ENCODE results near the gene SCGB1A1. TPM values are rescaled to one million over a fixed set of nuclear protein-coding genes. Genes with fewer than 3 reads are reported as not detected.

The SCGB1A1 gene
- polyA plus RNA-seq, 1 donor from 2014 or later: not detected

GRCh38 chr11:62472063-62472884 is 53.4 kb downstream of the SCGB1A1 start:
- H3K4me3 ChIP-seq (ENCODE audit: low read length): no peak overlapping the region
- H3K9me2 ChIP-seq (ENCODE audit: insufficient read depth, low read length): no peaks in the 10 kb centered on the region
- H2AFZ ChIP-seq (ENCODE audit: low read depth, low read length): no peak overlapping the region
- H3F3A ChIP-seq (ENCODE audit: insufficient read depth, low read length, poor library complexity, severe bottlenecking): no peaks in the 10 kb centered on the region
- no peaks in the 10 kb centered on the region for H4K20me1 ChIP-seq (ENCODE audit: insufficient read depth)
- no peaks in the 10 kb centered on the region for H3K36me3 ChIP-seq (ENCODE audit: insufficient read depth, low read length)
- no peaks in the 10 kb centered on the region for H3K27me3 ChIP-seq (ENCODE audit: insufficient read depth, low read depth, low read length)
- H3K4me2 ChIP-seq (ENCODE audit: low read length): no peak overlapping the region
- no peak overlapping the region for H3K9ac ChIP-seq (ENCODE audit: low read length)
- no peaks in the 10 kb centered on the region for H3K79me2 ChIP-seq (replicated peaks; ENCODE audit: insufficient read depth, low read length)
- no peak for TF ChIP-seq EZH2 (IDR thresholded peaks at IDR 0.05; ENCODE audit: borderline replicate concordance, insufficient read depth, low read length, poor library complexity, severe bottlenecking)
- no peak for TF ChIP-seq POLR2AphosphoS5 (IDR thresholded peaks at IDR 0.05)
- TF ChIP-seq MXI1 (conservative IDR thresholded peaks at IDR 0.05; ENCODE audit: poor library complexity, severe bottlenecking): no peak
- no peak for TF ChIP-seq EP300 (conservative IDR thresholded peaks at IDR 0.05; ENCODE audit: poor library complexity, severe bottlenecking)
- TF ChIP-seq RAD21 (conservative IDR thresholded peaks at IDR 0.05): no peak
- TF ChIP-seq TAF1 (IDR thresholded peaks at IDR 0.05; ENCODE audit: low read depth): no peak
- TF ChIP-seq CTCF (IDR thresholded peaks at IDR 0.05; ENCODE audit: poor library complexity, severe bottlenecking): no peak
- no peak for TF ChIP-seq REST (IDR thresholded peaks at IDR 0.05; ENCODE audit: borderline replicate concordance)
- no peak for TF ChIP-seq SMC3 (conservative IDR thresholded peaks at IDR 0.05; ENCODE audit: poor library complexity)
- no peak overlapping the region for H3K27ac ChIP-seq (ENCODE audit: low read length)
- no peaks in the 10 kb centered on the region for H3K9me3 ChIP-seq (ENCODE audit: low read length)

Other genes starting within 250 kb of the SCGB1A1 start
- not detected in 2 replicates for gene SCGB1D1, start 228.8 kb upstream of the SCGB1A1 start, polyA plus RNA-seq
- gene SCGB2A1, start 210.4 kb upstream of the SCGB1A1 start, polyA plus RNA-seq: not detected in 2 replicates
- gene SCGB1D2, start 176.8 kb upstream of the SCGB1A1 start, polyA plus RNA-seq: not detected in 2 replicates
- not detected in 2 replicates for gene SCGB2A2, start 148.9 kb upstream of the SCGB1A1 start, polyA plus RNA-seq
- gene SCGB1D4, start 120.0 kb upstream of the SCGB1A1 start, polyA plus RNA-seq: not detected in 2 replicates
- gene ASRGL1, start 81.6 kb upstream of the SCGB1A1 start, polyA plus RNA-seq: 129 and 141 TPM in 2 replicates
- 0.11 and 0.12 TPM in 2 replicates for gene AHNAK, start 127.8 kb downstream of the SCGB1A1 start, polyA plus RNA-seq
- 1,473 and 1,555 TPM in 2 replicates for gene EEF1G, start 154.9 kb downstream of the SCGB1A1 start, polyA plus RNA-seq
- 12.0 and 17.8 TPM in 2 replicates for gene TUT1, start 172.5 kb downstream of the SCGB1A1 start, polyA plus RNA-seq
- gene MTA2, start 182.8 kb downstream of the SCGB1A1 start, polyA plus RNA-seq: 130 and 140 TPM in 2 replicates
- gene EML3, start 193.7 kb downstream of the SCGB1A1 start, polyA plus RNA-seq: 0.38 and 2.5 TPM in 2 replicates
- gene ROM1, start 194.2 kb downstream of the SCGB1A1 start, polyA plus RNA-seq: 0.31 TPM in 1 of 2 replicates, not detected in the other
- 102 and 127 TPM in 2 replicates for gene B3GAT3, start 203.0 kb downstream of the SCGB1A1 start, polyA plus RNA-seq
- 60.6 and 62.7 TPM in 2 replicates for gene GANAB, start 227.6 kb downstream of the SCGB1A1 start, polyA plus RNA-seq
- gene INTS5, start 234.3 kb downstream of the SCGB1A1 start, polyA plus RNA-seq: 6.5 and 7.5 TPM in 2 replicates
- gene C11orf98, start 246.2 kb downstream of the SCGB1A1 start, polyA plus RNA-seq: 92.0 and 103 TPM in 2 replicates
- gene CSKMT, start 246.3 kb downstream of the SCGB1A1 start, polyA plus RNA-seq: 6.3 and 16.0 TPM in 2 replicates

Measured in neural cell (in vitro differentiated cells).